Esophagus squamous epithelium (tissue), 5 donors: Measurements from ENCODE around the gene TSKU. TPM values are rescaled to one million over a fixed set of nuclear protein-coding genes. Genes with fewer than 3 reads are reported as not detected.

Experiments used
- DNase-seq: peaks from one replicate; lab custom pipeline; 2025; lab: John Stamatoyannopoulos, UW
- H3K27ac ChIP-seq, 4 donors: fragments of 200-600 bp; sonication (generic); one replicate each; pipeline ENCODE4 v1.5.1; 2016 to 2019; ENCODE audit warnings: mild to moderate bottlenecking in 1 of 4
- H3K27me3 ChIP-seq, 4 donors: fragments of 200-600 bp; sonication (generic); 1 replicate in 3 of 4; 2 replicates in 1 of 4; pipeline versions ENCODE4 v1.5.1 to v1.6.0; 2017 to 2021; ENCODE audit warnings: antibody characterized with exemption in 1 of 4
- H3K36me3 ChIP-seq, 3 donors: fragments of 200-600 bp; sonication (generic); one replicate each; pipeline ENCODE4 v1.5.1; 2016 to 2019
- H3K4me1 ChIP-seq, 3 donors: fragments of 200-600 bp; sonication (generic); one replicate each; pipeline ENCODE4 v1.5.1; 2017 to 2019
- H3K4me3 ChIP-seq, 4 donors: fragments of 200-600 bp; sonication (generic); 1 replicate in 3 of 4; 2 replicates in 1 of 4; pipeline ENCODE4 v1.5.1; 2016 to 2019; ENCODE audit warnings: mild to moderate bottlenecking in 2 of 4, moderate library complexity in 1 of 4
- H3K9me3 ChIP-seq, 3 donors: fragments of 200-600 bp; sonication (generic); one replicate each; pipeline ENCODE4 v1.5.1; 2016 to 2019
- CTCF ChIP-seq, 6 experiments: fragments of 450-650 bp in 4 of 6; fragments of 200-600 bp in 2 of 6; sonication (generic) in 2 of 6; IDR thresholded peaks; one replicate each; pipeline ENCODE4 v1.5.1; 2016 to 2019; ENCODE audit warnings: antibody characterized with exemption in 6 of 6, mild to moderate bottlenecking in 4 of 6, moderate library complexity in 4 of 6
- POLR2A ChIP-seq, 4 donors: fragments of 450-650 bp; IDR thresholded peaks; one replicate each; pipeline ENCODE4 v1.6.1; 2017; ENCODE audit warnings: antibody characterized with exemption in 4 of 4, mild to moderate bottlenecking in 4 of 4, moderate library complexity in 3 of 4
- WGBS, 2 donors: methylation state at CpG; one replicate each; pipeline ENCODE4 v1.1.5; 2018; 5-methylcytosine and 5-hydroxymethylcytosine counted together
- intact Hi-C: fragments of 100-400 bp; cut with DNase I; formaldehyde crosslinking; loops from one replicate; pipeline ENCODE4 v1.15.0; 2022
- total RNA-seq, 4 donors: library from RNA; depleted of rRNA; stranded (reverse); fragments of >200 nt; gene quantifications; one replicate each; pipeline ENCODE4 v1.1.0, GENCODE V29; 2016
- donor health status: DM: yes; HTN: yes; CAD: no.

Gene TSKU
- total RNA-seq, 4 donors from 2014 or later, result 51.4 to 95.9 (median 88.4) TPM

GRCh38 chr11:76769645-76770586 lies 13.2 kb upstream of the TSKU start:
- WGBS, 2 donors, result 64 to 79% methylated on average over 7 of the region's 13 CpGs
- intact Hi-C loops, result no loop called here
- peaks cover 73 to 100% (median 80%) of the 10 kb centered on the region in 3 donors for H3K4me1 ChIP-seq
- H3K9me3 ChIP-seq, result no peaks in the 10 kb centered on the region
- no peaks in the 10 kb centered on the region for H3K36me3 ChIP-seq
- no peaks in the 10 kb centered on the region for H3K27me3 ChIP-seq
- no peak for TF ChIP-seq CTCF (IDR thresholded peaks at IDR 0.05)
- peak in 1 of 4 donors; percentile 31 for TF ChIP-seq POLR2A (IDR thresholded peaks at IDR 0.05)
- DNase-seq, result no peak
- peak overlapping the region in 1 of 4 donors; percentile 14 for H3K4me3 ChIP-seq
- H3K27ac ChIP-seq, result peak overlapping the region; percentile 74 to 86 (median 84)

GRCh38 chr11:76770642-76771445 lies 12.3 kb upstream of the TSKU start:
- Histone ChIP-seq H3K9me3 (peaks cover 0 to 6% (median 0%) of the 10 kb centered on the region in 3 donors), H3K4me3 (no peak overlapping the region), H3K27me3 (no peaks in the 10 kb centered on the region), H3K27ac (peak overlapping the region; percentile 74 to 86 (median 84)), H3K36me3 (no peaks in the 10 kb centered on the region), H3K4me1 (peaks cover 72 to 94% (median 72%) of the 10 kb centered on the region in 3 donors)
- no peak for DNase-seq
- TF ChIP-seq POLR2A (IDR thresholded peaks at IDR 0.05), result no peak
- no peak for TF ChIP-seq CTCF (IDR thresholded peaks at IDR 0.05)
- 19 to 33% methylated on average over 5 of the region's 6 CpGs for WGBS, 2 donors
- intact Hi-C loops, result no loop called here

- whole genome bisulfite sequencing, 2 donors, result 58 to 61% methylated on average over 8 of the region's 8 CpGs
- Histone ChIP-seq H3K27me3 (no peaks in the 10 kb centered on the region), H3K4me3 (no peak overlapping the region), H3K9me3 (peaks cover 0 to 10% (median 6%) of the 10 kb centered on the region in 3 donors), H3K4me1 (peaks cover 64 to 87% (median 65%) of the 10 kb centered on the region in 3 donors), H3K27ac (peak overlapping the region; percentile 74 to 86 (median 84)), H3K36me3 (no peaks in the 10 kb centered on the region)
- intact Hi-C loops, result no loop called here
- TF ChIP-seq POLR2A (IDR thresholded peaks at IDR 0.05) (no peak), CTCF (IDR thresholded peaks at IDR 0.05) (no peak)
- no peak for DNase-seq
Observed at GRCh38 chr11:76771446-76772099, 11.6 kb upstream of the TSKU start.

- intact Hi-C loops, result no loop called here
- peaks cover 58 to 80% (median 58%) of the 10 kb centered on the region in 3 donors for H3K4me1 ChIP-seq
- DNase-seq, result no peak
- H3K36me3 ChIP-seq, result no peaks in the 10 kb centered on the region
- peaks cover 0 to 16% (median 9%) of the 10 kb centered on the region in 3 donors for H3K9me3 ChIP-seq
- TF ChIP-seq CTCF (IDR thresholded peaks at IDR 0.05) (no peak), POLR2A (IDR thresholded peaks at IDR 0.05) (no peak)
- no peaks in the 10 kb centered on the region for H3K27me3 ChIP-seq
- H3K27ac ChIP-seq, result peak overlapping the region; percentile 74 to 86 (median 84)
- H3K4me3 ChIP-seq, result no peak overlapping the region
- 63 to 67% methylated on average over 7 of the region's 7 CpGs for WGBS, 2 donors
Observed at GRCh38 chr11:76772100-76772782, 10.9 kb upstream of the TSKU start.
